Liver (tissue), 9 donors: Measurements from ENCODE around the gene SLIT1. TPM values are rescaled to one million over a fixed set of nuclear protein-coding genes. Genes with fewer than 3 reads are reported as not detected.

Experiments used
- DNase-seq: peaks from one replicate; pipeline ENCODE4 v3.0.0-alpha.2; 2017; ENCODE audit warnings: low spot score
- H3K27ac ChIP-seq, 2 donors: one replicate each; pipeline ENCODE4 v1.7.0; 2013; ENCODE audit warnings: inconsistent platforms in 2 of 2, low read length in 2 of 2, control low read depth in 1 of 2, low read depth in 1 of 2, mild to moderate bottlenecking in 1 of 2
- H3K27me3 ChIP-seq, 4 donors: one replicate each; pipeline versions ENCODE4 v1.6.1 to v1.7.0; 2013; ENCODE audit warnings: low read length in 3 of 4, inconsistent platforms in 1 of 4, mild to moderate bottlenecking in 1 of 4, moderate library complexity in 1 of 4; ENCODE audit not compliant: control insufficient read depth in 4 of 4, insufficient read depth in 4 of 4
- H3K36me3 ChIP-seq, 4 donors: one replicate each; pipeline versions ENCODE4 v1.6.1 to v1.7.0; 2013; ENCODE audit warnings: low read length in 3 of 4, mild to moderate bottlenecking in 3 of 4, low read depth in 1 of 4, moderate library complexity in 1 of 4; ENCODE audit not compliant: control insufficient read depth in 4 of 4, insufficient read depth in 3 of 4
- H3K4me1 ChIP-seq, 4 donors: one replicate each; pipeline versions ENCODE4 v1.6.1 to v1.7.0; 2013; ENCODE audit warnings: low read length in 3 of 4, mild to moderate bottlenecking in 3 of 4, moderate library complexity in 1 of 4; ENCODE audit not compliant: control insufficient read depth in 4 of 4, insufficient read depth in 4 of 4
- H3K4me3 ChIP-seq, 3 donors: one replicate each; pipeline versions ENCODE4 v1.6.1 to v1.7.0; 2013; ENCODE audit warnings: low read length in 3 of 3, control low read depth in 1 of 3, low read depth in 1 of 3, mild to moderate bottlenecking in 1 of 3
- H3K9ac ChIP-seq, 2 donors: one replicate each; pipeline ENCODE4 v1.7.0; 2013; ENCODE audit warnings: low read length in 2 of 2, mild to moderate bottlenecking in 2 of 2, moderate library complexity in 2 of 2, control low read depth in 1 of 2, low read depth in 1 of 2
- H3K9me3 ChIP-seq, 4 donors: one replicate each; pipeline versions ENCODE4 v1.6.1 to v1.7.0; 2013; ENCODE audit warnings: low read length in 3 of 4; ENCODE audit not compliant: control insufficient read depth in 4 of 4
- EGR1 ChIP-seq, 2 donors: IDR thresholded peaks; 2 replicates each; pipeline ENCODE4 v1.6.1; 2016 to 2018; ENCODE audit warnings: antibody characterized with exemption in 2 of 2, low read depth in 2 of 2
- FOXA1 ChIP-seq: IDR thresholded peaks from 2 replicates; pipeline ENCODE4 v1.6.1; 2016; ENCODE audit warnings: antibody characterized with exemption
- FOXA2 ChIP-seq: IDR thresholded peaks from 2 replicates; pipeline ENCODE4 v1.6.1; 2016; ENCODE audit warnings: antibody characterized with exemption
- GABPA ChIP-seq, 2 donors: IDR thresholded peaks in 1 of 2; conservative IDR thresholded peaks in 1 of 2; 2 replicates each; pipeline ENCODE4 v1.6.1; 2016; ENCODE audit warnings: antibody characterized with exemption in 2 of 2, mild to moderate bottlenecking in 1 of 2, moderate library complexity in 1 of 2
- HNF4A ChIP-seq, 2 donors: conservative IDR thresholded peaks; 2 replicates each; pipeline ENCODE4 v1.6.1; 2016; ENCODE audit warnings: antibody characterized with exemption in 2 of 2, mild to moderate bottlenecking in 2 of 2
- HNF4G ChIP-seq: IDR thresholded peaks from 2 replicates; pipeline ENCODE4 v1.6.1; 2016; ENCODE audit warnings: antibody characterized with exemption
- JUND ChIP-seq, 2 donors: IDR thresholded peaks; 2 replicates each; pipeline ENCODE4 v1.6.1; 2016; ENCODE audit warnings: antibody characterized with exemption in 2 of 2
- NR2F2 ChIP-seq: IDR thresholded peaks from 2 replicates; pipeline ENCODE4 v1.6.1; 2016; ENCODE audit warnings: antibody characterized with exemption
- RAD21 ChIP-seq, 2 donors: IDR thresholded peaks; 2 replicates each; pipeline ENCODE4 v1.6.1; 2016; ENCODE audit warnings: antibody characterized with exemption in 2 of 2, mild to moderate bottlenecking in 2 of 2
- RXRA ChIP-seq, 2 donors: IDR thresholded peaks; 2 replicates each; pipeline ENCODE4 v1.6.1; 2017 to 2018; ENCODE audit warnings: antibody characterized with exemption in 2 of 2, mild to moderate bottlenecking in 1 of 2
- SP1 ChIP-seq: IDR thresholded peaks from 2 replicates; pipeline ENCODE4 v1.6.1; 2018; ENCODE audit warnings: antibody characterized with exemption, mild to moderate bottlenecking
- TAF1 ChIP-seq: conservative IDR thresholded peaks from 2 replicates; pipeline ENCODE4 v1.6.1; 2016; ENCODE audit warnings: antibody characterized with exemption, mild to moderate bottlenecking
- YY1 ChIP-seq: IDR thresholded peaks from 2 replicates; pipeline ENCODE4 v1.6.1; 2016; ENCODE audit warnings: antibody characterized with exemption, mild to moderate bottlenecking
- WGBS: extraction: QIAGEN DNeasy Blood & Tissue Kit; methylation state at CpG from one replicate; pipeline ENCODE4 v1.1.7; 2013; 5-methylcytosine and 5-hydroxymethylcytosine counted together
- polyA plus RNA-seq, 2 donors: library from polyadenylated mRNA; stranded (reverse) in 1 of 2; unstranded in 1 of 2; fragments of 200-250 nt in 1 of 2; fragments of >200 nt in 1 of 2; fragmentation: Nextera tagmentation in 1 of 2; extraction: Ambion mirVana in 1 of 2; gene quantifications; one replicate each; pipeline versions ENCODE4 v1.2.1 to v1.2.3, GENCODE V29; 2013 to 2015
- total RNA-seq, 2 donors: library from RNA; depleted of rRNA; stranded (reverse); fragments of >200 nt; gene quantifications; one replicate each; pipeline ENCODE4 v1.2.3, GENCODE V29; 2014
- TF ChIP-seq, protein P1 (sequence below): IDR thresholded peaks from 2 replicates; pipeline ENCODE4 v1.6.1; 2016; ENCODE audit warnings: antibody characterized with exemption
- TF ChIP-seq, protein P2 (sequence below): IDR thresholded peaks from 2 replicates; pipeline ENCODE4 v1.6.1; 2016; ENCODE audit warnings: antibody characterized with exemption
- TF ChIP-seq, protein P3 (sequence below): IDR thresholded peaks from 2 replicates; pipeline ENCODE4 v1.6.1; 2016; ENCODE audit warnings: antibody characterized with exemption
- TF ChIP-seq, protein P4 (sequence below): IDR thresholded peaks from 2 replicates; pipeline ENCODE4 v1.6.1; 2016; ENCODE audit warnings: antibody characterized with exemption, mild to moderate bottlenecking
- TF ChIP-seq, protein P5 (sequence below): fragments of 150-350 bp; IDR thresholded peaks from 2 replicates; pipeline ENCODE4 v1.5.1; 2017; ENCODE audit warnings: improper control_type of control experiment, low read depth, low read length; ENCODE audit not compliant: missing input control
- donor health status: healthy.
- donor health status: healthy.
- donor health status: healthy.
- donor health status: healthy.
- donor health status: healthy.

Gene SLIT1
- total and polyA plus RNA-seq, 4 donors, result under 0.01 to 0.14 (median 0.06) TPM

DNA sequence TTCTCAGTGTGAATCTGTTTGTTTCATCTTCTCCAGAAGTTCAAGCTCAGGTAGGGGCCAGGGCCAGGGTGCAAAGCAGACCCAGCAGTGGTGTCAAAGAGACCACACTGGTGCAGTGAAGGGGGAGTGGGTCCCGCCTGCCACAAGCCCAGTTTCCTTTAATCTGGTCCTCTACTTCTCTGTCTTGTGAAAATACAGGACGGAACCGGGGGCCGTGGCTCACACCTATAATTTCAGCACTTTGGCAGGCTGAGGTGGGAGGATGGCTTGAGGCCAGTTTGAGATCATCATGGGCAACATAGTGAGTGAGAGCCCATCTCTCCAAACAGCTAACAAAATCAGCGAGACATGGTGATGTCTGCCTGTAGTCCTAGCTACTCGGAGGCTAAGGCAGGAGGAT is 109.0 kb downstream of the SLIT1 start:
- no peak for DNase-seq
- Histone ChIP-seq H3K4me1 (no peaks in the 10 kb centered on the region), H3K27ac (no peak overlapping the region), H3K9ac (no peak overlapping the region), H3K4me3 (no peak overlapping the region), H3K36me3 (no peaks in the 10 kb centered on the region), H3K9me3 (no peaks in the 10 kb centered on the region), H3K27me3 (no peaks in the 10 kb centered on the region)
- TF ChIP-seq JUND (IDR thresholded peaks at IDR 0.05) (no peak), YY1 (no peak), RAD21 (IDR thresholded peaks at IDR 0.05) (no peak), EGR1 (IDR thresholded peaks at IDR 0.05; ENCODE audit: low read depth in 2 of 2) (no peak), GABPA (IDR thresholded peaks at IDR 0.05 in 1 of 2, conservative IDR thresholded peaks at IDR 0.05 in 1 of 2) (no peak), NR2F2 (no peak), TAF1 (no peak), FOXA2 (no peak), HNF4A (conservative IDR thresholded peaks at IDR 0.05) (no peak), FOXA1 (no peak), HNF4G (no peak), SP1 (no peak), RXRA (IDR thresholded peaks at IDR 0.05) (no peak)
- TF ChIP-seq, protein P1, sequence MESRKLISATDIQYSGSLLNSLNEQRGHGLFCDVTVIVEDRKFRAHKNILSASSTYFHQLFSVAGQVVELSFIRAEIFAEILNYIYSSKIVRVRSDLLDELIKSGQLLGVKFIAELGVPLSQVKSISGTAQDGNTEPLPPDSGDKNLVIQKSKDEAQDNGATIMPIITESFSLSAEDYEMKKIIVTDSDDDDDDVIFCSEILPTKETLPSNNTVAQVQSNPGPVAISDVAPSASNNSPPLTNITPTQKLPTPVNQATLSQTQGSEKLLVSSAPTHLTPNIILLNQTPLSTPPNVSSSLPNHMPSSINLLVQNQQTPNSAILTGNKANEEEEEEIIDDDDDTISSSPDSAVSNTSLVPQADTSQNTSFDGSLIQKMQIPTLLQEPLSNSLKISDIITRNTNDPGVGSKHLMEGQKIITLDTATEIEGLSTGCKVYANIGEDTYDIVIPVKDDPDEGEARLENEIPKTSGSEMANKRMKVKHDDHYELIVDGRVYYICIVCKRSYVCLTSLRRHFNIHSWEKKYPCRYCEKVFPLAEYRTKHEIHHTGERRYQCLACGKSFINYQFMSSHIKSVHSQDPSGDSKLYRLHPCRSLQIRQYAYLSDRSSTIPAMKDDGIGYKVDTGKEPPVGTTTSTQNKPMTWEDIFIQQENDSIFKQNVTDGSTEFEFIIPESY, result no peak
- TF ChIP-seq, protein P2, sequence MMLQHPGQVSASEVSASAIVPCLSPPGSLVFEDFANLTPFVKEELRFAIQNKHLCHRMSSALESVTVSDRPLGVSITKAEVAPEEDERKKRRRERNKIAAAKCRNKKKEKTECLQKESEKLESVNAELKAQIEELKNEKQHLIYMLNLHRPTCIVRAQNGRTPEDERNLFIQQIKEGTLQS, result no peak
- TF ChIP-seq, protein P3, sequence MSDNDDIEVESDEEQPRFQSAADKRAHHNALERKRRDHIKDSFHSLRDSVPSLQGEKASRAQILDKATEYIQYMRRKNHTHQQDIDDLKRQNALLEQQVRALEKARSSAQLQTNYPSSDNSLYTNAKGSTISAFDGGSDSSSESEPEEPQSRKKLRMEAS, result no peak
- TF ChIP-seq, protein P4, sequence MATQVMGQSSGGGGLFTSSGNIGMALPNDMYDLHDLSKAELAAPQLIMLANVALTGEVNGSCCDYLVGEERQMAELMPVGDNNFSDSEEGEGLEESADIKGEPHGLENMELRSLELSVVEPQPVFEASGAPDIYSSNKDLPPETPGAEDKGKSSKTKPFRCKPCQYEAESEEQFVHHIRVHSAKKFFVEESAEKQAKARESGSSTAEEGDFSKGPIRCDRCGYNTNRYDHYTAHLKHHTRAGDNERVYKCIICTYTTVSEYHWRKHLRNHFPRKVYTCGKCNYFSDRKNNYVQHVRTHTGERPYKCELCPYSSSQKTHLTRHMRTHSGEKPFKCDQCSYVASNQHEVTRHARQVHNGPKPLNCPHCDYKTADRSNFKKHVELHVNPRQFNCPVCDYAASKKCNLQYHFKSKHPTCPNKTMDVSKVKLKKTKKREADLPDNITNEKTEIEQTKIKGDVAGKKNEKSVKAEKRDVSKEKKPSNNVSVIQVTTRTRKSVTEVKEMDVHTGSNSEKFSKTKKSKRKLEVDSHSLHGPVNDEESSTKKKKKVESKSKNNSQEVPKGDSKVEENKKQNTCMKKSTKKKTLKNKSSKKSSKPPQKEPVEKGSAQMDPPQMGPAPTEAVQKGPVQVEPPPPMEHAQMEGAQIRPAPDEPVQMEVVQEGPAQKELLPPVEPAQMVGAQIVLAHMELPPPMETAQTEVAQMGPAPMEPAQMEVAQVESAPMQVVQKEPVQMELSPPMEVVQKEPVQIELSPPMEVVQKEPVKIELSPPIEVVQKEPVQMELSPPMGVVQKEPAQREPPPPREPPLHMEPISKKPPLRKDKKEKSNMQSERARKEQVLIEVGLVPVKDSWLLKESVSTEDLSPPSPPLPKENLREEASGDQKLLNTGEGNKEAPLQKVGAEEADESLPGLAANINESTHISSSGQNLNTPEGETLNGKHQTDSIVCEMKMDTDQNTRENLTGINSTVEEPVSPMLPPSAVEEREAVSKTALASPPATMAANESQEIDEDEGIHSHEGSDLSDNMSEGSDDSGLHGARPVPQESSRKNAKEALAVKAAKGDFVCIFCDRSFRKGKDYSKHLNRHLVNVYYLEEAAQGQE, result no peak
- TF ChIP-seq, protein P5, sequence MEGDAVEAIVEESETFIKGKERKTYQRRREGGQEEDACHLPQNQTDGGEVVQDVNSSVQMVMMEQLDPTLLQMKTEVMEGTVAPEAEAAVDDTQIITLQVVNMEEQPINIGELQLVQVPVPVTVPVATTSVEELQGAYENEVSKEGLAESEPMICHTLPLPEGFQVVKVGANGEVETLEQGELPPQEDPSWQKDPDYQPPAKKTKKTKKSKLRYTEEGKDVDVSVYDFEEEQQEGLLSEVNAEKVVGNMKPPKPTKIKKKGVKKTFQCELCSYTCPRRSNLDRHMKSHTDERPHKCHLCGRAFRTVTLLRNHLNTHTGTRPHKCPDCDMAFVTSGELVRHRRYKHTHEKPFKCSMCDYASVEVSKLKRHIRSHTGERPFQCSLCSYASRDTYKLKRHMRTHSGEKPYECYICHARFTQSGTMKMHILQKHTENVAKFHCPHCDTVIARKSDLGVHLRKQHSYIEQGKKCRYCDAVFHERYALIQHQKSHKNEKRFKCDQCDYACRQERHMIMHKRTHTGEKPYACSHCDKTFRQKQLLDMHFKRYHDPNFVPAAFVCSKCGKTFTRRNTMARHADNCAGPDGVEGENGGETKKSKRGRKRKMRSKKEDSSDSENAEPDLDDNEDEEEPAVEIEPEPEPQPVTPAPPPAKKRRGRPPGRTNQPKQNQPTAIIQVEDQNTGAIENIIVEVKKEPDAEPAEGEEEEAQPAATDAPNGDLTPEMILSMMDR, result no peak
- WGBS, result 58% methylated on average over 6 of the region's 6 CpGs
